Esophagus muscularis mucosa (tissue), 4 donors: ENCODE results near the gene AKT3.

Experiments
- CTCF ChIP-seq, 3 experiments: fragments of 200-600 bp in 2 of 3; fragments of 450-650 bp in 1 of 3; sonication (generic) in 2 of 3; IDR thresholded peaks; one replicate each; pipeline ENCODE4 v1.5.1; 2017 to 2019; ENCODE audit warnings: antibody characterized with exemption in 3 of 3, mild to moderate bottlenecking in 2 of 3, moderate library complexity in 1 of 3
- EP300 ChIP-seq: sonication (generic); formaldehyde crosslinking; IDR thresholded peaks from one replicate; pipeline ENCODE4 v1.6.1; 2017; ENCODE audit warnings: antibody characterized with exemption
- POLR2A ChIP-seq: fragments of 450-650 bp; IDR thresholded peaks from one replicate; pipeline ENCODE4 v1.6.1; 2017; ENCODE audit warnings: antibody characterized with exemption, moderate library complexity, mild to moderate bottlenecking, low read depth
- POLR2AphosphoS5 ChIP-seq, 2 donors: sonication (generic); formaldehyde crosslinking; IDR thresholded peaks; one replicate each; pipeline ENCODE4 v1.6.1; 2017; ENCODE audit warnings: antibody characterized with exemption in 2 of 2

- TF ChIP-seq POLR2A (no peak), CTCF (IDR thresholded peaks at IDR 0.05) (no peak), POLR2AphosphoS5 (IDR thresholded peaks at IDR 0.05) (no peak), EP300 (no peak)
Observed at GRCh38 chr1:243884603-243885002, 34.6 kb upstream of the AKT3 start.
